Naive thymus-derived CD4-positive, alpha-beta T cell (primary cell): Measurements from ENCODE around the gene CABCOCO1. TPM values are rescaled to one million over a fixed set of nuclear protein-coding genes. Genes with fewer than 3 reads are reported as not detected.
A peak's percentile ranks its signal among the peaks of the same experiment; 100 is the strongest.

ENCODE experiments used
- ATAC-seq: fragments of 150-1000 bp; cut with Tn5 transposase; 2 replicates; pipeline ENCODE4 v1.10.0; 2021; ENCODE audit warnings: mild to moderate bottlenecking, moderate library complexity
- CTCF ChIA-PET: fragments of 350-600 bp; sonication (Branson Sonifier 250); formaldehyde crosslinking; loops from one replicate; lab custom pipeline; 2021; ENCODE audit warnings: antibody characterized with exemption; lab: Charles Lee
- POLR2A ChIA-PET: fragments of 350-600 bp; sonication (Branson Sonifier 250); formaldehyde crosslinking; loops from one replicate; lab custom pipeline; 2021; ENCODE audit warnings: antibody characterized with exemption, inconsistent platforms; lab: Charles Lee
- DNase-seq, 9 donors: peaks; one replicate each; pipeline versions ENCODE4 v3.0.0 to v3.0.0-alpha.2; 2020 to 2022; ENCODE audit warnings: mixed read lengths in 1 of 9
- H3K27ac ChIP-seq: one replicate; pipeline ENCODE4 v1.7.0; 2013; ENCODE audit warnings: mild to moderate bottlenecking, low read depth, low read length, moderate library complexity
- H3K27me3 ChIP-seq, 2 donors: one replicate each; pipeline ENCODE4 v1.7.0; 2013; ENCODE audit warnings: low read length in 2 of 2, mild to moderate bottlenecking in 2 of 2, moderate library complexity in 2 of 2; ENCODE audit not compliant: control insufficient read depth in 2 of 2, insufficient read depth in 2 of 2
- H3K36me3 ChIP-seq, 3 experiments: 1 replicate in 2 of 3; 2 replicates in 1 of 3; pipeline ENCODE4 v1.7.0; 2013; ENCODE audit warnings: low read length in 3 of 3, mild to moderate bottlenecking in 3 of 3, moderate library complexity in 1 of 3; ENCODE audit not compliant: insufficient read depth in 3 of 3, control insufficient read depth in 2 of 3
- H3K4me1 ChIP-seq, 2 donors: one replicate each; pipeline ENCODE4 v1.7.0; 2013; ENCODE audit warnings: low read length in 2 of 2, mild to moderate bottlenecking in 2 of 2, moderate library complexity in 1 of 2; ENCODE audit not compliant: control insufficient read depth in 2 of 2, insufficient read depth in 2 of 2
- H3K4me3 ChIP-seq: 2 replicates; pipeline ENCODE4 v1.7.0; 2013; ENCODE audit warnings: mild to moderate bottlenecking, low read length
- H3K9me3 ChIP-seq, 3 experiments: 1 replicate in 2 of 3; 2 replicates in 1 of 3; pipeline ENCODE4 v1.7.0; 2013; ENCODE audit warnings: low read length in 3 of 3; ENCODE audit not compliant: control insufficient read depth in 2 of 3
- H3K27ac Mint-ChIP-seq, 9 donors: one replicate each; pipeline ENCODE4 v1.8.0; 2020 to 2022; ENCODE audit warnings: mixed read lengths in 9 of 9, mild to moderate bottlenecking in 8 of 9, moderate library complexity in 5 of 9, inconsistent platforms in 2 of 9
- H3K27me3 Mint-ChIP-seq, 5 donors: one replicate each; pipeline ENCODE4 v1.8.0; 2021 to 2022; ENCODE audit warnings: mixed read lengths in 5 of 5, mild to moderate bottlenecking in 1 of 5
- H3K36me3 Mint-ChIP-seq, 5 donors: one replicate each; pipeline ENCODE4 v1.8.0; 2020 to 2022; ENCODE audit warnings: mixed read lengths in 5 of 5, mild to moderate bottlenecking in 3 of 5, inconsistent platforms in 1 of 5
- H3K4me1 Mint-ChIP-seq, 7 donors: one replicate each; pipeline ENCODE4 v1.8.0; 2020 to 2022; ENCODE audit warnings: mixed read lengths in 7 of 7, mild to moderate bottlenecking in 3 of 7, inconsistent platforms in 1 of 7
- H3K4me3 Mint-ChIP-seq, 10 donors: one replicate each; pipeline ENCODE4 v1.8.0; 2020 to 2022; ENCODE audit warnings: mild to moderate bottlenecking in 10 of 10, mixed read lengths in 10 of 10, moderate library complexity in 6 of 10, inconsistent platforms in 2 of 10
- H3K9me3 Mint-ChIP-seq, 11 donors: one replicate each; pipeline ENCODE4 v1.8.0; 2020 to 2022; ENCODE audit warnings: mixed read lengths in 11 of 11, mild to moderate bottlenecking in 4 of 11, inconsistent platforms in 1 of 11, moderate library complexity in 1 of 11
- intact Hi-C, 2 donors: fragments of 100-400 bp; cut with micrococcal nuclease; formaldehyde crosslinking; loops; one replicate each; pipeline ENCODE4 v1.15.1; 2023
- polyA plus RNA-seq, 2 donors: library from polyadenylated mRNA; unstranded; fragments of 300-500 nt; fragmentation: Illumina TruSeq; gene quantifications; one replicate each; pipeline ENCODE4 v1.2.3, GENCODE V29; 2021
- total RNA-seq, 6 experiments: library from RNA in 5 of 6; stranded (reverse) in 5 of 6; gene quantifications; 1 replicate in 5 of 6; 2 replicates in 1 of 6; pipeline ENCODE4 v1.2.3 and lab custom pipeline; 2021 to 2026

The CABCOCO1 gene
- total and polyA plus RNA-seq, 7 experiments from 2014 or later: not detected

GRCh38 chr10:61663466-61663865 lies 737 bp downstream of the CABCOCO1 start:
- Histone ChIP-seq H3K9me3 (no peaks in the 10 kb centered on the region), H3K4me1 (no peaks in the 10 kb centered on the region), H3K27ac (no peak overlapping the region), H3K4me3 (no peak overlapping the region), H3K36me3 (no peaks in the 10 kb centered on the region), H3K27me3 (peaks cover 0 to 13% of the 10 kb centered on the region in 2 donors)
- no peak overlapping the region for H3K27ac Mint-ChIP-seq
- H3K9me3 Mint-ChIP-seq: no peaks in the 10 kb centered on the region
- no peak for DNase-seq
- POLR2A ChIA-PET: no interaction called here
- H3K27me3 Mint-ChIP-seq: peaks cover 40 to 63% (median 46%) of the 10 kb centered on the region in 5 donors
- intact Hi-C loops: no loop called here
- no peak for ATAC-seq
- H3K36me3 Mint-ChIP-seq: no peaks in the 10 kb centered on the region
- H3K4me1 Mint-ChIP-seq: peaks cover 0 to 2% (median 0%) of the 10 kb centered on the region in 7 donors
- CTCF ChIA-PET: no interaction called here
- peak overlapping the region in 1 of 10 donors; percentile 16 for H3K4me3 Mint-ChIP-seq

- H3K4me3 ChIP-seq: no peak overlapping the region
- peaks cover 37 to 54% (median 46%) of the 10 kb centered on the region in 5 donors for H3K27me3 Mint-ChIP-seq
- ChIA-PET POLR2A (no interaction called here), CTCF (no interaction called here)
- no peaks in the 10 kb centered on the region for H3K9me3 ChIP-seq
- H3K27ac Mint-ChIP-seq: no peak overlapping the region
- no peak overlapping the region for H3K27ac ChIP-seq
- no peaks in the 10 kb centered on the region for H3K4me1 ChIP-seq
- ATAC-seq (no peak), DNase-seq (no peak)
- no peak overlapping the region for H3K4me3 Mint-ChIP-seq
- intact Hi-C loops: no loop called here
- H3K4me1 Mint-ChIP-seq: peaks cover 0 to 2% (median 0%) of the 10 kb centered on the region in 7 donors
- no peaks in the 10 kb centered on the region for H3K36me3 Mint-ChIP-seq
- peaks cover 0 to 13% of the 10 kb centered on the region in 2 donors for H3K27me3 ChIP-seq
- no peaks in the 10 kb centered on the region for H3K9me3 Mint-ChIP-seq
- no peaks in the 10 kb centered on the region for H3K36me3 ChIP-seq
Observed at GRCh38 chr10:61664985-61665384, 2.3 kb downstream of the CABCOCO1 start.

- no peak for DNase-seq
- Histone ChIP-seq H3K36me3 (no peaks in the 10 kb centered on the region), H3K27me3 (no peaks in the 10 kb centered on the region), H3K27ac (no peak overlapping the region), H3K4me1 (no peaks in the 10 kb centered on the region), H3K9me3 (no peaks in the 10 kb centered on the region), H3K4me3 (no peak overlapping the region)
- no peak overlapping the region for H3K4me3 Mint-ChIP-seq
- CTCF ChIA-PET: no interaction called here
- no peaks in the 10 kb centered on the region for H3K36me3 Mint-ChIP-seq
- H3K27ac Mint-ChIP-seq: no peak overlapping the region
- POLR2A ChIA-PET: no interaction called here
- H3K9me3 Mint-ChIP-seq: no peaks in the 10 kb centered on the region
- no peaks in the 10 kb centered on the region for H3K4me1 Mint-ChIP-seq
- no peak for ATAC-seq
- peaks cover 9 to 24% (median 14%) of the 10 kb centered on the region in 5 donors for H3K27me3 Mint-ChIP-seq
- intact Hi-C loops: no loop called here
Observed at GRCh38 chr10:61669161-61669725, 6.5 kb downstream of the CABCOCO1 start.

GRCh38 chr10:61669849-61670248 lies 7.1 kb downstream of the CABCOCO1 start:
- ATAC-seq (no peak), DNase-seq (no peak)
- no peak overlapping the region for H3K4me3 Mint-ChIP-seq
- no peaks in the 10 kb centered on the region for H3K4me1 Mint-ChIP-seq
- H3K9me3 Mint-ChIP-seq: no peaks in the 10 kb centered on the region
- no peaks in the 10 kb centered on the region for H3K36me3 ChIP-seq
- intact Hi-C loops: no loop called here
- ChIA-PET POLR2A (no interaction called here), CTCF (no interaction called here)
- H3K36me3 Mint-ChIP-seq: no peaks in the 10 kb centered on the region
- no peak overlapping the region for H3K27ac Mint-ChIP-seq
- no peaks in the 10 kb centered on the region for H3K4me1 ChIP-seq
- peaks cover 3 to 17% (median 8%) of the 10 kb centered on the region in 5 donors for H3K27me3 Mint-ChIP-seq
- H3K27me3 ChIP-seq: no peaks in the 10 kb centered on the region
- H3K27ac ChIP-seq: no peak overlapping the region
- H3K4me3 ChIP-seq: no peak overlapping the region
- H3K9me3 ChIP-seq: no peaks in the 10 kb centered on the region

GRCh38 chr10:61673360-61673759 lies 10.6 kb downstream of the CABCOCO1 start:
- CTCF ChIA-PET: no interaction called here
- intact Hi-C loops: no loop called here
- H3K27me3 Mint-ChIP-seq: peaks cover 0 to 13% (median 6%) of the 10 kb centered on the region in 5 donors
- H3K27me3 ChIP-seq: no peaks in the 10 kb centered on the region
- DNase-seq (no peak), ATAC-seq (no peak)
- no peaks in the 10 kb centered on the region for H3K36me3 ChIP-seq
- no peaks in the 10 kb centered on the region for H3K9me3 Mint-ChIP-seq
- H3K27ac ChIP-seq: no peak overlapping the region
- H3K4me1 ChIP-seq: no peaks in the 10 kb centered on the region
- H3K4me3 Mint-ChIP-seq: no peak overlapping the region
- no peaks in the 10 kb centered on the region for H3K9me3 ChIP-seq
- no peaks in the 10 kb centered on the region for H3K36me3 Mint-ChIP-seq
- H3K4me3 ChIP-seq: no peak overlapping the region
- H3K27ac Mint-ChIP-seq: no peak overlapping the region
- POLR2A ChIA-PET: no interaction called here
- H3K4me1 Mint-ChIP-seq: no peaks in the 10 kb centered on the region

- no peaks in the 10 kb centered on the region for H3K36me3 Mint-ChIP-seq
- CTCF ChIA-PET: no interaction called here
- POLR2A ChIA-PET: no interaction called here
- DNase-seq (no peak), ATAC-seq (no peak)
- Histone ChIP-seq H3K4me1 (no peaks in the 10 kb centered on the region), H3K36me3 (no peaks in the 10 kb centered on the region), H3K27me3 (no peaks in the 10 kb centered on the region), H3K4me3 (no peak overlapping the region), H3K27ac (no peak overlapping the region), H3K9me3 (no peaks in the 10 kb centered on the region)
- H3K4me3 Mint-ChIP-seq: no peak overlapping the region
- peaks cover 0 to 2% (median 0%) of the 10 kb centered on the region in 11 donors for H3K9me3 Mint-ChIP-seq
- H3K27ac Mint-ChIP-seq: no peak overlapping the region
- H3K27me3 Mint-ChIP-seq: peaks cover 0 to 14% (median 8%) of the 10 kb centered on the region in 5 donors
- H3K4me1 Mint-ChIP-seq: no peaks in the 10 kb centered on the region
- intact Hi-C loops: no loop called here
Observed at GRCh38 chr10:61682323-61682722, 19.6 kb downstream of the CABCOCO1 start.

GRCh38 chr10:61683319-61683718 lies 20.6 kb downstream of the CABCOCO1 start:
- ChIA-PET CTCF (no interaction called here), POLR2A (no interaction called here)
- H3K4me3 ChIP-seq: no peak overlapping the region
- no peak overlapping the region for H3K4me3 Mint-ChIP-seq
- DNase-seq (no peak), ATAC-seq (no peak)
- H3K27ac Mint-ChIP-seq: no peak overlapping the region
- no peaks in the 10 kb centered on the region for H3K4me1 ChIP-seq
- no peaks in the 10 kb centered on the region for H3K9me3 ChIP-seq
- intact Hi-C loops: no loop called here
- H3K36me3 Mint-ChIP-seq: no peaks in the 10 kb centered on the region
- H3K4me1 Mint-ChIP-seq: no peaks in the 10 kb centered on the region
- no peaks in the 10 kb centered on the region for H3K36me3 ChIP-seq
- no peaks in the 10 kb centered on the region for H3K27me3 ChIP-seq
- H3K27me3 Mint-ChIP-seq: peaks cover 0 to 10% (median 7%) of the 10 kb centered on the region in 5 donors
- H3K27ac ChIP-seq: no peak overlapping the region
- H3K9me3 Mint-ChIP-seq: peaks cover 0 to 2% (median 0%) of the 10 kb centered on the region in 11 donors
